ENCODE data around the gene ZNF750. TPM values are rescaled to one million over a fixed set of nuclear protein-coding genes. Genes with fewer than 3 reads are reported as not detected.

The ZNF750 gene
- total and polyA plus RNA-seq, 9 donors: 0.04 to 4.8 (median 0.38) TPM

- no peaks in the 10 kb centered on the region for H3K9me3 ChIP-seq (replicated peaks; ENCODE audit: control insufficient read depth, low read depth, low read length)
- peaks cover 19% of the 10 kb centered on the region for H3K4me1 ChIP-seq (ENCODE audit: control insufficient read depth, insufficient read depth, low read length)
- H3K4me3 ChIP-seq (ENCODE audit: low read length): peak overlapping the region; percentile 41
- no peak for DNase-seq
- no peaks in the 10 kb centered on the region for H3K27me3 ChIP-seq (ENCODE audit: control insufficient read depth, insufficient read depth, low read length)
- H3K27ac ChIP-seq (ENCODE audit: low read length): peak overlapping the region; percentile 20
- peaks cover 3% of the 10 kb centered on the region for H3K36me3 ChIP-seq (ENCODE audit: control insufficient read depth, insufficient read depth, low read length)
- 83% methylated on average over 6 of the region's 11 CpGs for WGBS (ENCODE audit: insufficient coverage)
These were observed 5.0 kb upstream of the ZNF750 start for GRCh38 chr17:82844796-82845162.

GRCh38 chr17:82843904-82844680, 4.3 kb upstream of the ZNF750 start:
- no peaks in the 10 kb centered on the region for H3K27me3 ChIP-seq (ENCODE audit: control insufficient read depth, insufficient read depth, low read length)
- H3K9me3 ChIP-seq (replicated peaks; ENCODE audit: control insufficient read depth, low read depth, low read length): no peaks in the 10 kb centered on the region
- H3K4me3 ChIP-seq (ENCODE audit: low read length): no peak overlapping the region
- no peak for DNase-seq
- 81% methylated on average over 5 of the region's 7 CpGs for WGBS (ENCODE audit: insufficient coverage)
- H3K27ac ChIP-seq (ENCODE audit: low read length): no peak overlapping the region
- peaks cover 19% of the 10 kb centered on the region for H3K4me1 ChIP-seq (ENCODE audit: control insufficient read depth, insufficient read depth, low read length)
- H3K36me3 ChIP-seq (ENCODE audit: control insufficient read depth, insufficient read depth, low read length): peaks cover 3% of the 10 kb centered on the region

GRCh38 chr17:82841921-82842596, 2.2 kb upstream of the ZNF750 start:
- no peaks in the 10 kb centered on the region for H3K27me3 ChIP-seq (ENCODE audit: control insufficient read depth, insufficient read depth, low read length)
- no peak overlapping the region for H3K4me3 ChIP-seq (ENCODE audit: low read length)
- WGBS (ENCODE audit: insufficient coverage): 85% methylated on average over 14 of the region's 16 CpGs
- no peak overlapping the region for H3K27ac ChIP-seq (ENCODE audit: low read length)
- peaks cover 16% of the 10 kb centered on the region for H3K4me1 ChIP-seq (ENCODE audit: control insufficient read depth, insufficient read depth, low read length)
- DNase-seq: no peak
- H3K36me3 ChIP-seq (ENCODE audit: control insufficient read depth, insufficient read depth, low read length): peaks cover 3% of the 10 kb centered on the region
- no peaks in the 10 kb centered on the region for H3K9me3 ChIP-seq (replicated peaks; ENCODE audit: control insufficient read depth, low read depth, low read length)

DNA sequence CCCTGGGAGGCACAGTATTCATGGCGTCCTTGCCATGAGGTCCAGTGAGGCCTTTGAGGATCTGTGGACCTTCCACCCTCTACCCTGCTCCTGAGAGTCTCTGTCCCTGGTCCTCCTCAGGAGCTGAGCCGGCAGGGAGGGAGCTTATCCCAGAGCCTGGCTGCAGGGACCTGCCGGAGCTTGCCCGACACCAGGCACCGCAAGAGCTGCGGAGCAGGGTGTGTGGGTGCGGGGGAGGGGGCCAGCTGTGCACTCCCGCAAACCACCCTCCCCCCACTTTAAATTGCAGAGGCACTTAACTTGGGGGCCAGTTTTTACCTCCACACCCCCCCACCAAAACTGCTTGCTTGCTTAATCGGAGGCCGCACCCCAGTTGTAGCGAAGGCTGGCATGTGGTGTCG, 609 bp upstream of the ZNF750 start:
- H3K36me3 ChIP-seq (ENCODE audit: control insufficient read depth, insufficient read depth, low read length): peaks cover 2% of the 10 kb centered on the region
- H3K27ac ChIP-seq (ENCODE audit: low read length): no peak overlapping the region
- no peak for DNase-seq
- H3K9me3 ChIP-seq (replicated peaks; ENCODE audit: control insufficient read depth, low read depth, low read length): no peaks in the 10 kb centered on the region
- H3K4me1 ChIP-seq (ENCODE audit: control insufficient read depth, insufficient read depth, low read length): peaks cover 17% of the 10 kb centered on the region
- no peaks in the 10 kb centered on the region for H3K27me3 ChIP-seq (ENCODE audit: control insufficient read depth, insufficient read depth, low read length)
- WGBS (ENCODE audit: insufficient coverage): 100% methylated on average over 1 of the region's 12 CpGs
- no peak overlapping the region for H3K4me3 ChIP-seq (ENCODE audit: low read length)

DNA sequence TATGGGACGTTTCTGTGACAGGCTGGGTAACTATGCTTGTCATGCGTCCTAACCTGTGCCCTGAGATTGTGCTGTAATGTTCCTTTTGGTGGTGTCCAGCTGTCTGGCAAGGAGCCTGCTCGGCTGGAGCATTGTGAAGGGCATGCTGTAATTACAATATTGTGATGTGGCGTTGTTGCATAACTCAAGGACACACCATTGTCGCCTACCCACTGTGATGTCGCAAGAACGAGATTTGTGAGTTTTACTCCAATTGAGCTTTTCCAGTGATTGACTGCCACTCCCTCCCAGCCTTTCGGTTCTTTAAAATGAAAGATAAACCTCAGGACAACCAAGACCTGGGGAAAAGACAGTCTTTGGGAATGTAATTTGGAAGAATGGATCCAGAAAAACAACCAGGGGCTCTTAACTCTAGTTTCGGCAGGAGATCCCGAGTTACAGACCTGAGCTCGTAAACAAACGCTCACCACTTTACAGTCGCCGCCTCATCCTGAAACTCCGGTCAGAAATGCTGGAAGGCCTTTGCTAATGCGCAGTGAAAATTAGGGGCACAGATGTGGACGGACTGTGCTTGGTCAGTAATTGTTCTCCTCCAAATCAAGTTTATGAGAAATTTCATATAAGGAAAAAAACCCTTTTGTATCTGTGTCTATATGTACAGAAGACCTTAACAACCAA, 1.3 kb downstream of the ZNF750 start:
- Histone ChIP-seq H3K4me3 (ENCODE audit: low read length) (no peak overlapping the region), H3K9me3 (replicated peaks; ENCODE audit: control insufficient read depth, low read depth, low read length) (no peaks in the 10 kb centered on the region), H3K36me3 (ENCODE audit: control insufficient read depth, insufficient read depth, low read length) (peaks cover 4% of the 10 kb centered on the region), H3K27me3 (ENCODE audit: control insufficient read depth, insufficient read depth, low read length) (no peaks in the 10 kb centered on the region), H3K4me1 (ENCODE audit: control insufficient read depth, insufficient read depth, low read length) (peaks cover 17% of the 10 kb centered on the region), H3K27ac (ENCODE audit: low read length) (peak overlapping the region; percentile 25)
- WGBS (ENCODE audit: insufficient coverage): 63% methylated on average over 2 of the region's 17 CpGs
- peak; percentile 24 for DNase-seq

DNA sequence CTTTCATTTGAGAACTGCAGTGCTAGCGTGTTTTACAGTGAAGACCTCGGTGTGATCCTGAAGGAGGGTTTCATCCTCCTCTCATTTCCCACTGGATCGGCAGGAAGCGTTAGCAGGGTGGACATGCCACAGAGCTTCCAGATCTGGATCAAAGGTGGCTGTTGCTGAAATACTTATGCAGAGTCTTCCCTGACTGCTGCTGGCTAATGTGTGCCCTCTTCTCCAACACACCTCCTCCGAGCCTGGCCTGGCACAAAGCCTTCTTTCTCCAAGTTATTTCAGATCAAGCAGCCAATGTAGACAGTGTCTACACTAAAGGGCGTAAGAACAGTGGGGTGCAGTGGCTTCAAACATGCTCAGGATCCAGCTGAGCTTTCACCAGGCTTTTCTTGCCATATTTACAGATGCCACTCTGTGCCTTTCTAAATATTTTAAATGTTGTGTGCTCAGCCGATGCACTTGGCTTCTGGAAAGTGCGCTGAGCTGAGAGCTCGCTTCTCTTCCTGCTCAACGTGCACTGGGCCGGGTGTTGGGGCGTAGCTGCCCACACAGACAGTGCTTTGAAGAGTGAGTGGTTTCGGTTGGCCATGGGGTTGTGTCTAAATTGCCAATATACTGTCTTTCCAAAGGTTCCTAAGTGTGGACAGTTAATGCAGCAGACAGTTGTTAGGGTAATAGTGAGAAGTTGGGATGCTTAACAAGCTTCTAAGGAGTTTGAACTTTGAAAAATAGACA, 2.1 kb downstream of the ZNF750 start:
- H3K9me3 ChIP-seq (replicated peaks; ENCODE audit: control insufficient read depth, low read depth, low read length): no peaks in the 10 kb centered on the region
- DNase-seq: no peak
- H3K27me3 ChIP-seq (ENCODE audit: control insufficient read depth, insufficient read depth, low read length): no peaks in the 10 kb centered on the region
- peaks cover 5% of the 10 kb centered on the region for H3K36me3 ChIP-seq (ENCODE audit: control insufficient read depth, insufficient read depth, low read length)
- H3K4me3 ChIP-seq (ENCODE audit: low read length): no peak overlapping the region
- H3K27ac ChIP-seq (ENCODE audit: low read length): peak overlapping the region; percentile 51
- WGBS (ENCODE audit: insufficient coverage): 82% methylated on average over 7 of the region's 13 CpGs
- H3K4me1 ChIP-seq (ENCODE audit: control insufficient read depth, insufficient read depth, low read length): peaks cover 17% of the 10 kb centered on the region

- Histone ChIP-seq H3K4me3 (ENCODE audit: low read length) (no peak overlapping the region), H3K27me3 (ENCODE audit: control insufficient read depth, insufficient read depth, low read length) (no peaks in the 10 kb centered on the region), H3K9me3 (replicated peaks; ENCODE audit: control insufficient read depth, low read depth, low read length) (no peaks in the 10 kb centered on the region), H3K27ac (ENCODE audit: low read length) (peak overlapping the region; percentile 37), H3K36me3 (ENCODE audit: control insufficient read depth, insufficient read depth, low read length) (peaks cover 5% of the 10 kb centered on the region), H3K4me1 (ENCODE audit: control insufficient read depth, insufficient read depth, low read length) (peaks cover 17% of the 10 kb centered on the region)
- WGBS (ENCODE audit: insufficient coverage): 70% methylated on average over 12 of the region's 12 CpGs
- DNase-seq: peak; percentile 21
These were observed 2.9 kb downstream of the ZNF750 start for GRCh38 chr17:82836823-82837357.

- Histone ChIP-seq H3K9me3 (replicated peaks; ENCODE audit: control insufficient read depth, low read depth, low read length) (no peaks in the 10 kb centered on the region), H3K27ac (ENCODE audit: low read length) (no peak overlapping the region), H3K27me3 (ENCODE audit: control insufficient read depth, insufficient read depth, low read length) (no peaks in the 10 kb centered on the region), H3K4me3 (ENCODE audit: low read length) (no peak overlapping the region), H3K36me3 (ENCODE audit: control insufficient read depth, insufficient read depth, low read length) (peaks cover 9% of the 10 kb centered on the region), H3K4me1 (ENCODE audit: control insufficient read depth, insufficient read depth, low read length) (peaks cover 17% of the 10 kb centered on the region)
- WGBS (ENCODE audit: insufficient coverage): 78% methylated on average over 23 of the region's 28 CpGs
- DNase-seq: no peak
These were observed 3.9 kb downstream of the ZNF750 start for GRCh38 chr17:82835766-82836512.

GRCh38 chr17:82835122-82835521, 4.7 kb downstream of the ZNF750 start:
- H3K27me3 ChIP-seq (ENCODE audit: control insufficient read depth, insufficient read depth, low read length): no peaks in the 10 kb centered on the region
- no peak overlapping the region for H3K4me3 ChIP-seq (ENCODE audit: low read length)
- 73% methylated on average over 5 of the region's 9 CpGs for WGBS (ENCODE audit: insufficient coverage)
- H3K36me3 ChIP-seq (ENCODE audit: control insufficient read depth, insufficient read depth, low read length): peaks cover 9% of the 10 kb centered on the region
- no peak for DNase-seq
- H3K27ac ChIP-seq (ENCODE audit: low read length): no peak overlapping the region
- H3K9me3 ChIP-seq (replicated peaks; ENCODE audit: control insufficient read depth, low read depth, low read length): no peaks in the 10 kb centered on the region
- peaks cover 22% of the 10 kb centered on the region for H3K4me1 ChIP-seq (ENCODE audit: control insufficient read depth, insufficient read depth, low read length)
